ENCODE measurements around the gene LRRC66. TPM values are rescaled to one million over a fixed set of nuclear protein-coding genes. Genes with fewer than 3 reads are reported as not detected.

LRRC66 gene
- total and polyA plus RNA-seq, 2 of the 8 experiments (the other 6 are each of a cell fraction or from before 2014, with no cell fraction given) = 0.05 to 0.11 TPM

DNA sequence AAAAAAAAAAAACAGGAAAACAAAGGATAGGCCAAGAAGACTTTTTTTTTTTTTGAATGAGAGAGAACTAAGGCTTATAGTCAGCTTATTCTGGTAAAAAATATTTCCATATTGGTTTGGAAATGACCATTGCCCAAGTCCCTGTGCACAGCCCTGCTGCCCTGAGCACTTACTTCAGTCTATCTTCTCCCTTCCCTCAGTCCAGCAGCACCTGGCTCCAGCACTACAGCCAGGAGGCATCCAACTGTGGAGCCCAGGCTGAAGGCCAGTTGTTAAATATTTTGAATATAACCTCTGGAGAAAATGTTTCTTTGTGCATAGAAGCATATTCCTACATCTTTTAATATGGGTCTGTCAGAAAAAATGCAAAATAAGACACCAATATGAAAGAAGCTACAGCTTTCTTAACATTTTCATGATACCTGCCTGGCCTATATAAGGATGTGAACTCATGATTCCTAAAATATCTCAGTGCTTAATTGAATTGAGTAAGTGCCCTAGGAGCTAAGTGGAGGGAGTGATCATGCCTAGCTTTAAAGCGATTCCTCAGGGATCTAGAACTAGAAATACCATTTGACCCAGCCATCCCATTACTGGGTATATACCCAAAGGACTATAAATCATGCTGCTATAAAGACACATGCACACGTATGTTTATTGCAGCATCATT, 14.4 kb downstream of the LRRC66 start:
- no peaks in the 10 kb centered on the region for H3K23me2 ChIP-seq (ENCODE audit: low read depth, low read length)
- no peak overlapping the region for H3K9ac ChIP-seq (replicated peaks in 1 of 4; ENCODE audit: extremely low read depth in 1 of 4, low read depth in 3 of 4, low read length in 3 of 4)
- ChIA-PET CTCF (ENCODE audit: partially characterized antibody) (no interaction called here), POLR2A (ENCODE audit: partially characterized antibody) (no interaction called here)
- H2BK12ac ChIP-seq (ENCODE audit: low read depth, low read length) = no peak overlapping the region
- H3K79me2 ChIP-seq (ENCODE audit: control insufficient read depth in 1 of 2, insufficient read depth in 2 of 2, low read length in 2 of 2) = no peaks in the 10 kb centered on the region
- 96% methylated on average over 2 of the region's 2 CpGs; no CpG with 5 or more reads in 1 of the 2 experiments for WGBS, 2 experiments (ENCODE audit: extremely low coverage in 1 of 2, insufficient coverage in 1 of 2, insufficient read length in 1 of 2, insufficient replicate concordance in 2 of 2, low coverage in 1 of 2, low lambda C conversion rate in 2 of 2, missing lambda C conversion rate in 1 of 2)
- no peak overlapping the region for H4K91ac ChIP-seq (replicated peaks; ENCODE audit: insufficient read length, low read length)
- no peak for FAIRE-seq
- no peak overlapping the region for H3K56ac ChIP-seq (replicated peaks; ENCODE audit: insufficient read length, low read depth, low read length)
- no peak overlapping the region for H3K4me2 ChIP-seq (ENCODE audit: insufficient read depth in 1 of 2, low read depth in 2 of 2, low read length in 2 of 2)
- H3K23ac ChIP-seq (ENCODE audit: insufficient read length) = no peak overlapping the region
- H3K27me3 ChIP-seq (replicated peaks in 1 of 4; ENCODE audit: control insufficient read depth in 3 of 4, extremely low read depth in 1 of 4, insufficient read depth in 3 of 4, low read length in 3 of 4) = no peaks in the 10 kb centered on the region
- no peak overlapping the region for H2BK120ac ChIP-seq (replicated peaks; ENCODE audit: low read depth, low read length)
- DNase-seq (ENCODE audit: low read depth in 1 of 2, low spot score in 2 of 2) = no peak
- H3K4me1 ChIP-seq (replicated peaks in 1 of 4; ENCODE audit: control insufficient read depth in 3 of 4, insufficient read depth in 4 of 4, low read length in 3 of 4) = peaks cover 0 to 1% (median 0%) of the 10 kb centered on the region in 4 experiments; a peak in 1 of 7 replicates
- no peak overlapping the region for H3K14ac ChIP-seq (ENCODE audit: insufficient read length)
- no peak overlapping the region for H4K5ac ChIP-seq (ENCODE audit: insufficient read length, low read depth, low read length)
- no peaks in the 10 kb centered on the region for H3K79me1 ChIP-seq (ENCODE audit: low read depth, low read length)
- H3K18ac ChIP-seq (ENCODE audit: extremely low read depth, low read length) = no peak overlapping the region
- H3K4me3 ChIP-seq (ENCODE audit: extremely low read depth in 1 of 4, insufficient read depth in 2 of 4, low read depth in 3 of 4, low read length in 4 of 4) = no peak overlapping the region
- H3K4ac ChIP-seq (replicated peaks; ENCODE audit: insufficient read length, low read depth, low read length) = no peak overlapping the region
- no peak overlapping the region for H2BK15ac ChIP-seq (ENCODE audit: low read length)
- no peaks in the 10 kb centered on the region for H4K20me1 ChIP-seq (replicated peaks in 1 of 2; ENCODE audit: control insufficient read depth in 1 of 2, insufficient read depth in 2 of 2, low read length in 2 of 2)
- H4K8ac ChIP-seq (ENCODE audit: extremely low read depth, insufficient read depth, low read length) = no peak overlapping the region
- H2AFZ ChIP-seq (ENCODE audit: low read length) = no peak overlapping the region
- no peak overlapping the region for H2BK5ac ChIP-seq (ENCODE audit: low read depth, low read length)
- H3K27ac ChIP-seq (ENCODE audit: low read depth, low read length) = no peak overlapping the region
- no peak overlapping the region for H2BK20ac ChIP-seq (ENCODE audit: low read length)
- H2AK5ac ChIP-seq (ENCODE audit: low read depth, low read length) = no peak overlapping the region
- H3K36me3 ChIP-seq (ENCODE audit: control insufficient read depth in 2 of 4, insufficient read depth in 4 of 4, low read length in 3 of 4) = no peaks in the 10 kb centered on the region
- H3K9me3 ChIP-seq (ENCODE audit: insufficient read depth in 2 of 2, low read depth in 1 of 2, low read length in 1 of 2) = no peaks in the 10 kb centered on the region
- TF ChIP-seq EP300 (IDR thresholded peaks at IDR 0.05; ENCODE audit: borderline replicate concordance in 1 of 2, low read depth in 2 of 2, low read length in 2 of 2) (no peak), EZH2 (IDR thresholded peaks at IDR 0.05; ENCODE audit: low read depth, low read length, severe bottlenecking) (no peak), SIN3A (conservative IDR thresholded peaks at IDR 0.05 in 1 of 2, IDR thresholded peaks at IDR 0.05 in 1 of 2; ENCODE audit: low read depth in 1 of 2, low read length in 2 of 2) (no peak), FOSL1 (IDR thresholded peaks at IDR 0.05; ENCODE audit: insufficient read depth, low read depth, low read length) (no peak), TEAD4 (IDR thresholded peaks at IDR 0.05; ENCODE audit: low read depth, low read length) (no peak), BCL11A (IDR thresholded peaks at IDR 0.05; ENCODE audit: low read depth in 2 of 2, low read length in 2 of 2) (no peak), EGR1 (IDR thresholded peaks at IDR 0.05; ENCODE audit: borderline replicate concordance, low read depth, low read length) (no peak), SP2 (IDR thresholded peaks at IDR 0.05; ENCODE audit: low read length) (no peak), NRF1 (IDR thresholded peaks at IDR 0.05; ENCODE audit: low read depth, low read length) (no peak), PHF8 (conservative IDR thresholded peaks at IDR 0.05; ENCODE audit: low read depth, low read length) (no peak), RAD21 (IDR thresholded peaks at IDR 0.05 in 1 of 2, conservative IDR thresholded peaks at IDR 0.05 in 1 of 2; ENCODE audit: low read depth in 2 of 2, low read length in 2 of 2) (no peak), TCF12 (IDR thresholded peaks at IDR 0.05; ENCODE audit: low read depth, low read length) (no peak), CBX5 (IDR thresholded peaks at IDR 0.05; ENCODE audit: low read depth, low read length) (no peak)
